Measurements from ENCODE around the gene ACOT9. TPM values are rescaled to one million over a fixed set of nuclear protein-coding genes. Genes with fewer than 3 reads are reported as not detected.

Gene ACOT9
- total and polyA plus RNA-seq, 2 experiments from 2014 or later: 28.5 to 34.3 TPM

DNA sequence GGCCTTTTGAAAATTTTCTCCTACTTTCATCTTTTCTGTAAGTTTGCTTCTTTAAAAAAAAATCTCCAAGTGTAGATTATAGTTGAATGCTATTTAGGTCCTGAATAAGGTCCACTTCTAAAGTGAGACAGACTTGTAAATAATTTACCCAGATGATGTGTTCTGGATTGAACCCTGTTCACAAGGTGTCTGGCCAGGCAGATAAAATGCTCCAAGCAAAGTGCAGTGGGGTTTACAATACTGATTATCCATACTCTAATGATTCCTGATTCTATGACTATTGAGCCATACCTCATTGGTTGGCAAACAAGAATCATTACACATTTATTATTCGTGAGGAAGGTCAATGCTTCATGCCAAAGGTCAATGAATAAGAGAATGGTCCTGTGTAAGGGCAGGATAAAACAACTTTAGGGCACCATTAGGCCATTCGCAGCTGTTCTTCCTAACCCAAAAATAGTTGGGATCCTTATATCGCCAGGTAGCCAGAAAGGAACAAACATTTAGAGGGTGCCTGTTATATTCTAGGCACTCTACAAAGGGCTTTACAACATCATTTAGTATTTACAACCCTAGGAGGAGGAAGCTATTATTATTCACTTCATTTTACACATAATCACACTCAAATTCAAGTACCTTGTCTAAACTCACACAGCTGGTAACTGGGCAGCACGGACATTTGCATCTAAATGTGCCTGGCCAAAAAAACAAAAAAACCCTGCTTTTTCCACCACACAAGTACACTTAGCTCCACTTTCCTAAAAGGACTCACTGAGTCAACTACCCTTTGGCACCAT is 21.3 kb upstream of the ACOT9 start:
- peak overlapping the region; percentile 51 for H3K4me2 ChIP-seq
- H3K9me3 Mint-ChIP-seq: peaks cover 3% of the 10 kb centered on the region; the same call in 1 of the 3 replicates

More for the DNA sequence above, 21.3 kb upstream of the ACOT9 start:
- H4K20me1 ChIP-seq (replicated peaks; ENCODE audit: insufficient read depth): no peaks in the 10 kb centered on the region
- Mint-ChIP-seq H3K4me1 (peaks cover 9% of the 10 kb centered on the region), H3K4me3 (no peak overlapping the region), H3K36me3 (ENCODE audit: low read depth) (no peaks in the 10 kb centered on the region; the same call in 2 of the 3 replicates), H3K27ac (no peak overlapping the region), H3K27me3 (ENCODE audit: insufficient read depth, low read depth, poor library complexity) (peaks cover 1% of the 10 kb centered on the region)
- ATAC-seq: no peak
- no peak overlapping the region for H3K27ac ChIP-seq (ENCODE audit: low read depth)
- TF ChIP-seq STAT1 (IDR thresholded peaks at IDR 0.05; ENCODE audit: unreplicated experiment) (no peak), JUNB (IDR thresholded peaks at IDR 0.05; ENCODE audit: unreplicated experiment) (no peak), ZNF331 (CRISPR knock-in tag; IDR thresholded peaks at IDR 0.05; ENCODE audit: low read depth) (no peak), CREB1 (CRISPR knock-in tag; IDR thresholded peaks at IDR 0.05; ENCODE audit: low read depth) (no peak), EZH2phosphoT487 (IDR thresholded peaks at IDR 0.05; ENCODE audit: unreplicated experiment) (no peak), NANOG (IDR thresholded peaks at IDR 0.05; ENCODE audit: borderline replicate concordance) (no peak), ZNF114 (CRISPR knock-in tag; IDR thresholded peaks at IDR 0.05) (no peak), POLR2AphosphoS5 (IDR thresholded peaks at IDR 0.05; ENCODE audit: low read depth) (no peak), EZH2 (IDR thresholded peaks at IDR 0.05; ENCODE audit: low read depth, unreplicated experiment) (no peak)
- TF ChIP-seq, protein P1, sequence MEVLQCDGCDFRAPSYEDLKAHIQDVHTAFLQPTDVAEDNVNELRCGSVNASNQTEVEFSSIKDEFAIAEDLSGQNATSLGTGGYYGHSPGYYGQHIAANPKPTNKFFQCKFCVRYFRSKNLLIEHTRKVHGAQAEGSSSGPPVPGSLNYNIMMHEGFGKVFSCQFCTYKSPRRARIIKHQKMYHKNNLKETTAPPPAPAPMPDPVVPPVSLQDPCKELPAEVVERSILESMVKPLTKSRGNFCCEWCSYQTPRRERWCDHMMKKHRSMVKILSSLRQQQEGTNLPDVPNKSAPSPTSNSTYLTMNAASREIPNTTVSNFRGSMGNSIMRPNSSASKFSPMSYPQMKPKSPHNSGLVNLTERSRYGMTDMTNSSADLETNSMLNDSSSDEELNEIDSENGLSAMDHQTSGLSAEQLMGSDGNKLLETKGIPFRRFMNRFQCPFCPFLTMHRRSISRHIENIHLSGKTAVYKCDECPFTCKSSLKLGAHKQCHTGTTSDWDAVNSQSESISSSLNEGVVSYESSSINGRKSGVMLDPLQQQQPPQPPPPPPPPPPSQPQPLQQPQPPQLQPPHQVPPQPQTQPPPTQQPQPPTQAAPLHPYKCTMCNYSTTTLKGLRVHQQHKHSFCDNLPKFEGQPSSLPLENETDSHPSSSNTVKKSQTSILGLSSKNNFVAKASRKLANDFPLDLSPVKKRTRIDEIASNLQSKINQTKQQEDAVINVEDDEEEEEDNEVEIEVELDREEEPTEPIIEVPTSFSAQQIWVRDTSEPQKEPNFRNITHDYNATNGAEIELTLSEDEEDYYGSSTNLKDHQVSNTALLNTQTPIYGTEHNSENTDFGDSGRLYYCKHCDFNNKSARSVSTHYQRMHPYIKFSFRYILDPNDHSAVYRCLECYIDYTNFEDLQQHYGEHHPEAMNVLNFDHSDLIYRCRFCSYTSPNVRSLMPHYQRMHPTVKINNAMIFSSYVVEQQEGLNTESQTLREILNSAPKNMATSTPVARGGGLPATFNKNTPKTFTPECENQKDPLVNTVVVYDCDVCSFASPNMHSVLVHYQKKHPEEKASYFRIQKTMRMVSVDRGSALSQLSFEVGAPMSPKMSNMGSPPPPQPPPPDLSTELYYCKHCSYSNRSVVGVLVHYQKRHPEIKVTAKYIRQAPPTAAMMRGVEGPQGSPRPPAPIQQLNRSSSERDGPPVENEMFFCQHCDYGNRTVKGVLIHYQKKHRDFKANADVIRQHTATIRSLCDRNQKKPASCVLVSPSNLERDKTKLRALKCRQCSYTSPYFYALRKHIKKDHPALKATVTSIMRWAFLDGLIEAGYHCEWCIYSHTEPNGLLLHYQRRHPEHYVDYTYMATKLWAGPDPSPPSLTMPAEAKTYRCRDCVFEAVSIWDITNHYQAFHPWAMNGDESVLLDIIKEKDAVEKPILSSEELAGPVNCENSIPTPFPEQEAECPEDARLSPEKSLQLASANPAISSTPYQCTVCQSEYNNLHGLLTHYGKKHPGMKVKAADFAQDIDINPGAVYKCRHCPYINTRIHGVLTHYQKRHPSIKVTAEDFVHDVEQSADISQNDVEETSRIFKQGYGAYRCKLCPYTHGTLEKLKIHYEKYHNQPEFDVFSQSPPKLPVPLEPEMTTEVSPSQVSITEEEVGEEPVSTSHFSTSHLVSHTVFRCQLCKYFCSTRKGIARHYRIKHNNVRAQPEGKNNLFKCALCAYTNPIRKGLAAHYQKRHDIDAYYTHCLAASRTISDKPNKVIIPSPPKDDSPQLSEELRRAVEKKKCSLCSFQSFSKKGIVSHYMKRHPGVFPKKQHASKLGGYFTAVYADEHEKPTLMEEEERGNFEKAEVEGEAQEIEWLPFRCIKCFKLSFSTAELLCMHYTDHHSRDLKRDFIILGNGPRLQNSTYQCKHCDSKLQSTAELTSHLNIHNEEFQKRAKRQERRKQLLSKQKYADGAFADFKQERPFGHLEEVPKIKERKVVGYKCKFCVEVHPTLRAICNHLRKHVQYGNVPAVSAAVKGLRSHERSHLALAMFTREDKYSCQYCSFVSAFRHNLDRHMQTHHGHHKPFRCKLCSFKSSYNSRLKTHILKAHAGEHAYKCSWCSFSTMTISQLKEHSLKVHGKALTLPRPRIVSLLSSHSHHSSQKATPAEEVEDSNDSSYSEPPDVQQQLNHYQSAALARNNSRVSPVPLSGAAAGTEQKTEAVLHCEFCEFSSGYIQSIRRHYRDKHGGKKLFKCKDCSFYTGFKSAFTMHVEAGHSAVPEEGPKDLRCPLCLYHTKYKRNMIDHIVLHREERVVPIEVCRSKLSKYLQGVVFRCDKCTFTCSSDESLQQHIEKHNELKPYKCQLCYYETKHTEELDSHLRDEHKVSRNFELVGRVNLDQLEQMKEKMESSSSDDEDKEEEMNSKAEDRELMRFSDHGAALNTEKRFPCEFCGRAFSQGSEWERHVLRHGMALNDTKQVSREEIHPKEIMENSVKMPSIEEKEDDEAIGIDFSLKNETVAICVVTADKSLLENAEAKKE (CRISPR knock-in tag; IDR thresholded peaks at IDR 0.05): no peak
- TF ChIP-seq, protein P2, sequence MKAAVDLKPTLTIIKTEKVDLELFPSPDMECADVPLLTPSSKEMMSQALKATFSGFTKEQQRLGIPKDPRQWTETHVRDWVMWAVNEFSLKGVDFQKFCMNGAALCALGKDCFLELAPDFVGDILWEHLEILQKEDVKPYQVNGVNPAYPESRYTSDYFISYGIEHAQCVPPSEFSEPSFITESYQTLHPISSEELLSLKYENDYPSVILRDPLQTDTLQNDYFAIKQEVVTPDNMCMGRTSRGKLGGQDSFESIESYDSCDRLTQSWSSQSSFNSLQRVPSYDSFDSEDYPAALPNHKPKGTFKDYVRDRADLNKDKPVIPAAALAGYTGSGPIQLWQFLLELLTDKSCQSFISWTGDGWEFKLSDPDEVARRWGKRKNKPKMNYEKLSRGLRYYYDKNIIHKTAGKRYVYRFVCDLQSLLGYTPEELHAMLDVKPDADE (IDR thresholded peaks at IDR 0.05): no peak
- TF ChIP-seq, protein P3, sequence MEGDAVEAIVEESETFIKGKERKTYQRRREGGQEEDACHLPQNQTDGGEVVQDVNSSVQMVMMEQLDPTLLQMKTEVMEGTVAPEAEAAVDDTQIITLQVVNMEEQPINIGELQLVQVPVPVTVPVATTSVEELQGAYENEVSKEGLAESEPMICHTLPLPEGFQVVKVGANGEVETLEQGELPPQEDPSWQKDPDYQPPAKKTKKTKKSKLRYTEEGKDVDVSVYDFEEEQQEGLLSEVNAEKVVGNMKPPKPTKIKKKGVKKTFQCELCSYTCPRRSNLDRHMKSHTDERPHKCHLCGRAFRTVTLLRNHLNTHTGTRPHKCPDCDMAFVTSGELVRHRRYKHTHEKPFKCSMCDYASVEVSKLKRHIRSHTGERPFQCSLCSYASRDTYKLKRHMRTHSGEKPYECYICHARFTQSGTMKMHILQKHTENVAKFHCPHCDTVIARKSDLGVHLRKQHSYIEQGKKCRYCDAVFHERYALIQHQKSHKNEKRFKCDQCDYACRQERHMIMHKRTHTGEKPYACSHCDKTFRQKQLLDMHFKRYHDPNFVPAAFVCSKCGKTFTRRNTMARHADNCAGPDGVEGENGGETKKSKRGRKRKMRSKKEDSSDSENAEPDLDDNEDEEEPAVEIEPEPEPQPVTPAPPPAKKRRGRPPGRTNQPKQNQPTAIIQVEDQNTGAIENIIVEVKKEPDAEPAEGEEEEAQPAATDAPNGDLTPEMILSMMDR (conservative IDR thresholded peaks at IDR 0.05; ENCODE audit: low read depth in 2 of 2): no peak
- TF ChIP-seq, protein P4, sequence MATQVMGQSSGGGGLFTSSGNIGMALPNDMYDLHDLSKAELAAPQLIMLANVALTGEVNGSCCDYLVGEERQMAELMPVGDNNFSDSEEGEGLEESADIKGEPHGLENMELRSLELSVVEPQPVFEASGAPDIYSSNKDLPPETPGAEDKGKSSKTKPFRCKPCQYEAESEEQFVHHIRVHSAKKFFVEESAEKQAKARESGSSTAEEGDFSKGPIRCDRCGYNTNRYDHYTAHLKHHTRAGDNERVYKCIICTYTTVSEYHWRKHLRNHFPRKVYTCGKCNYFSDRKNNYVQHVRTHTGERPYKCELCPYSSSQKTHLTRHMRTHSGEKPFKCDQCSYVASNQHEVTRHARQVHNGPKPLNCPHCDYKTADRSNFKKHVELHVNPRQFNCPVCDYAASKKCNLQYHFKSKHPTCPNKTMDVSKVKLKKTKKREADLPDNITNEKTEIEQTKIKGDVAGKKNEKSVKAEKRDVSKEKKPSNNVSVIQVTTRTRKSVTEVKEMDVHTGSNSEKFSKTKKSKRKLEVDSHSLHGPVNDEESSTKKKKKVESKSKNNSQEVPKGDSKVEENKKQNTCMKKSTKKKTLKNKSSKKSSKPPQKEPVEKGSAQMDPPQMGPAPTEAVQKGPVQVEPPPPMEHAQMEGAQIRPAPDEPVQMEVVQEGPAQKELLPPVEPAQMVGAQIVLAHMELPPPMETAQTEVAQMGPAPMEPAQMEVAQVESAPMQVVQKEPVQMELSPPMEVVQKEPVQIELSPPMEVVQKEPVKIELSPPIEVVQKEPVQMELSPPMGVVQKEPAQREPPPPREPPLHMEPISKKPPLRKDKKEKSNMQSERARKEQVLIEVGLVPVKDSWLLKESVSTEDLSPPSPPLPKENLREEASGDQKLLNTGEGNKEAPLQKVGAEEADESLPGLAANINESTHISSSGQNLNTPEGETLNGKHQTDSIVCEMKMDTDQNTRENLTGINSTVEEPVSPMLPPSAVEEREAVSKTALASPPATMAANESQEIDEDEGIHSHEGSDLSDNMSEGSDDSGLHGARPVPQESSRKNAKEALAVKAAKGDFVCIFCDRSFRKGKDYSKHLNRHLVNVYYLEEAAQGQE (IDR thresholded peaks at IDR 0.05; ENCODE audit: unreplicated experiment): no peak
- H3K4me3 ChIP-seq: no peak overlapping the region
- peaks cover 7% of the 10 kb centered on the region; the same call in 1 of the 2 replicates for H3K4me1 ChIP-seq (ENCODE audit: insufficient read depth)
- no peaks in the 10 kb centered on the region for H3K9me2 ChIP-seq (ENCODE audit: insufficient read depth)
- no peaks in the 10 kb centered on the region for H3F3A ChIP-seq (replicated peaks; ENCODE audit: low read depth)
- H3K79me2 ChIP-seq (replicated peaks; ENCODE audit: insufficient read depth): no peaks in the 10 kb centered on the region
- no peaks in the 10 kb centered on the region for H3K36me3 ChIP-seq (ENCODE audit: insufficient read depth)
- DNase-seq (ENCODE audit: low spot score): no peak
- H3K27me3 ChIP-seq (ENCODE audit: insufficient read depth): no peaks in the 10 kb centered on the region
- H2AFZ ChIP-seq: no peak overlapping the region
